HepG2 (cell line): ENCODE measurements around the gene EPC2. TPM values are rescaled to one million over a fixed set of nuclear protein-coding genes. Genes with fewer than 3 reads are reported as not detected.

Experiments
- EP300 ChIP-seq, 3 experiments: sonication (generic) in 1 of 3; formaldehyde crosslinking in 1 of 3; IDR thresholded peaks; 2 replicates each; pipeline versions ENCODE4 v1.5.1 to v1.6.1; 2011 to 2020; ENCODE audit warnings: low read depth in 2 of 3, low read length in 2 of 3, borderline replicate concordance in 1 of 3, improper control_type of control experiment in 1 of 3, mild to moderate bottlenecking in 1 of 3, missing genetic modification reagents in 1 of 3, moderate library complexity in 1 of 3
- MXI1 ChIP-seq: IDR thresholded peaks from 3 replicates; pipeline ENCODE4 v1.6.1; 2012; ENCODE audit warnings: low read depth, low read length, inconsistent platforms, borderline replicate concordance
- MYC ChIP-seq: sonication (generic); formaldehyde crosslinking; IDR thresholded peaks from 2 replicates; pipeline ENCODE4 v1.9.0; 2021; ENCODE audit warnings: missing genetic modification reagents, borderline replicate concordance
- SOX5 ChIP-seq: IDR thresholded peaks from 2 replicates; pipeline ENCODE4 v1.6.1; 2016; ENCODE audit warnings: borderline replicate concordance
- ZC3H4 ChIP-seq: sonication (generic); formaldehyde crosslinking; IDR thresholded peaks from 2 replicates; pipeline ENCODE4 v1.4.0; 2020; ENCODE audit warnings: missing genetic modification reagents, borderline replicate concordance
- ZNF17 ChIP-seq: sonication (generic); formaldehyde crosslinking; IDR thresholded peaks from 2 replicates; pipeline ENCODE4 v1.5.0; 2020; ENCODE audit warnings: mild to moderate bottlenecking, missing genetic modification reagents
- ZNF253 ChIP-seq: sonication (generic); formaldehyde crosslinking; IDR thresholded peaks from 2 replicates; pipeline ENCODE4 v1.8.0; 2022; ENCODE audit warnings: mild to moderate bottlenecking, missing genetic modification reagents, borderline replicate concordance
- ZNF317 ChIP-seq: sonication (generic); formaldehyde crosslinking; IDR thresholded peaks from 2 replicates; pipeline ENCODE4 v1.5.0; 2020; ENCODE audit warnings: mild to moderate bottlenecking, missing genetic modification reagents
- ZNF563 ChIP-seq: sonication (generic); formaldehyde crosslinking; IDR thresholded peaks from 2 replicates; pipeline ENCODE4 v1.8.0; 2022; ENCODE audit warnings: mild to moderate bottlenecking, moderate library complexity, missing genetic modification reagents
- polyA plus RNA-seq, 8 experiments: library from polyadenylated mRNA; depleted of rRNA in 3 of 8; stranded (reverse) in 7 of 8; unstranded in 1 of 8; fragments of >200 nt; fragmentation: Illumina TruSeq in 4 of 8; extraction: Trizol in 4 of 8; gene quantifications; 2 replicates each; pipeline versions ENCODE4 v1.2.1 to v1.2.3, GENCODE V29; 2011 to 2016; ENCODE audit warnings: low read depth in 4 of 8, missing spikeins in 1 of 8, mixed read lengths in 1 of 8; ENCODE audit not compliant: insufficient read depth in 1 of 8
- total RNA-seq, 5 experiments: library from RNA; depleted of rRNA; stranded (reverse); fragments of >200 nt; fragmentation: Illumina TruSeq; extraction: Trizol; gene quantifications; 2 replicates each; pipeline ENCODE4 v1.2.3, GENCODE V29; 2016; ENCODE audit warnings: low read depth in 1 of 5
- TF ChIP-seq, protein P1 (sequence below): sonication (generic); formaldehyde crosslinking; IDR thresholded peaks from 2 replicates; pipeline ENCODE4 v1.4.0; 2020; ENCODE audit warnings: mild to moderate bottlenecking, missing genetic modification reagents
- TF ChIP-seq, protein P2 (sequence below): IDR thresholded peaks from 2 replicates; pipeline ENCODE4 v1.6.1; 2016; ENCODE audit warnings: missing genetic modification reagents, missing compliant biosample characterization
- TF ChIP-seq, protein P3 (sequence below): IDR thresholded peaks from 2 replicates; pipeline ENCODE4 v1.4.0; 2020; ENCODE audit warnings: mild to moderate bottlenecking, missing genetic modification reagents
- TF ChIP-seq, protein P4 (sequence below): sonication (generic); formaldehyde crosslinking; conservative IDR thresholded peaks from 2 replicates; pipeline ENCODE4 v1.8.0; 2022; ENCODE audit warnings: mild to moderate bottlenecking, moderate library complexity, missing genetic modification reagents
- TF ChIP-seq, protein P5 (sequence below): sonication (generic); formaldehyde crosslinking; IDR thresholded peaks from 2 replicates; pipeline ENCODE4 v1.4.0; 2020; ENCODE audit warnings: low read depth, missing genetic modification reagents
- TF ChIP-seq, protein P6 (sequence below): sonication (generic); formaldehyde crosslinking; IDR thresholded peaks from 2 replicates; pipeline ENCODE4 v1.4.0; 2020; ENCODE audit warnings: missing genetic modification reagents

The EPC2 gene
- total and polyA plus RNA-seq, 2 of the 13 experiments (the other 11 are each of a cell fraction or from before 2014, with no cell fraction given), result 20.5 to 22.0 TPM

DNA sequence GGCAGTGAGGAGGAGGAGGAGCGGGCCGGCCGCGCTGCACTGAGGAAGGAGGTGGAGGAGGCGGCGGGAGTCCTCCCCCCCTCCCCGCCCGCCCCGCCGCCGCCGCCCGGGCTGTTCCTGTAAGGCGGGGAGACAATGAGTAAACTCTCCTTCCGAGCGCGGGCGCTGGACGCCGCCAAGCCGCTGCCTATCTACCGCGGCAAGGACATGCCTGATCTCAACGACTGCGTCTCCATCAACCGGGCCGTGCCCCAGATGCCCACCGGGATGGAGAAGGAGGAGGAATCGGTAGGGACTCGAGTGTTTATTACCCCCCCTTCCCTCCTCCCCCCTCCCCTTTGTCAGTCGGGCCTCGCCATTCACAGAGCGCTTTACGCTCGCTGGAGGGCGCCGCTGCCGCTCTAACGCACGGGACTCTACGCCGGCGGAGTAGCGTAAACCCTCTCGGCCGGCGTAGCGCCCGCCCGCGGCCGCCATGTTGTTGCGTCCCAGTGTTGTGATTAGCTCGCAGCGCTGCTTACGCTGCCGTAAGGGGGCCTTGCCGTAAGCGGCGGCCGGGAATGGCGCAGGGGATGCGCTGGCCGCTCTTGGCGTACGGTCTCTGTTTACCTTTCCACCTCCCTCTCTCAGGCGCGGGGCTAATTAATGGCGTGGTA lies 460 bp downstream of the EPC2 start (continued):
- TF ChIP-seq, protein P1, sequence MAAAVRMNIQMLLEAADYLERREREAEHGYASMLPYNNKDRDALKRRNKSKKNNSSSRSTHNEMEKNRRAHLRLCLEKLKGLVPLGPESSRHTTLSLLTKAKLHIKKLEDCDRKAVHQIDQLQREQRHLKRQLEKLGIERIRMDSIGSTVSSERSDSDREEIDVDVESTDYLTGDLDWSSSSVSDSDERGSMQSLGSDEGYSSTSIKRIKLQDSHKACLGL (CRISPR knock-in tag), result no peak; the same call in 1 of the 2 replicates
- no peak for TF ChIP-seq ZNF17 (CRISPR knock-in tag)
- TF ChIP-seq, protein P2, sequence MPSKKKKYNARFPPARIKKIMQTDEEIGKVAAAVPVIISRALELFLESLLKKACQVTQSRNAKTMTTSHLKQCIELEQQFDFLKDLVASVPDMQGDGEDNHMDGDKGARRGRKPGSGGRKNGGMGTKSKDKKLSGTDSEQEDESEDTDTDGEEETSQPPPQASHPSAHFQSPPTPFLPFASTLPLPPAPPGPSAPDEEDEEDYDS (CRISPR knock-in tag), result peak; percentile 34; the same call in 1 of the 2 replicates
- TF ChIP-seq, protein P3, sequence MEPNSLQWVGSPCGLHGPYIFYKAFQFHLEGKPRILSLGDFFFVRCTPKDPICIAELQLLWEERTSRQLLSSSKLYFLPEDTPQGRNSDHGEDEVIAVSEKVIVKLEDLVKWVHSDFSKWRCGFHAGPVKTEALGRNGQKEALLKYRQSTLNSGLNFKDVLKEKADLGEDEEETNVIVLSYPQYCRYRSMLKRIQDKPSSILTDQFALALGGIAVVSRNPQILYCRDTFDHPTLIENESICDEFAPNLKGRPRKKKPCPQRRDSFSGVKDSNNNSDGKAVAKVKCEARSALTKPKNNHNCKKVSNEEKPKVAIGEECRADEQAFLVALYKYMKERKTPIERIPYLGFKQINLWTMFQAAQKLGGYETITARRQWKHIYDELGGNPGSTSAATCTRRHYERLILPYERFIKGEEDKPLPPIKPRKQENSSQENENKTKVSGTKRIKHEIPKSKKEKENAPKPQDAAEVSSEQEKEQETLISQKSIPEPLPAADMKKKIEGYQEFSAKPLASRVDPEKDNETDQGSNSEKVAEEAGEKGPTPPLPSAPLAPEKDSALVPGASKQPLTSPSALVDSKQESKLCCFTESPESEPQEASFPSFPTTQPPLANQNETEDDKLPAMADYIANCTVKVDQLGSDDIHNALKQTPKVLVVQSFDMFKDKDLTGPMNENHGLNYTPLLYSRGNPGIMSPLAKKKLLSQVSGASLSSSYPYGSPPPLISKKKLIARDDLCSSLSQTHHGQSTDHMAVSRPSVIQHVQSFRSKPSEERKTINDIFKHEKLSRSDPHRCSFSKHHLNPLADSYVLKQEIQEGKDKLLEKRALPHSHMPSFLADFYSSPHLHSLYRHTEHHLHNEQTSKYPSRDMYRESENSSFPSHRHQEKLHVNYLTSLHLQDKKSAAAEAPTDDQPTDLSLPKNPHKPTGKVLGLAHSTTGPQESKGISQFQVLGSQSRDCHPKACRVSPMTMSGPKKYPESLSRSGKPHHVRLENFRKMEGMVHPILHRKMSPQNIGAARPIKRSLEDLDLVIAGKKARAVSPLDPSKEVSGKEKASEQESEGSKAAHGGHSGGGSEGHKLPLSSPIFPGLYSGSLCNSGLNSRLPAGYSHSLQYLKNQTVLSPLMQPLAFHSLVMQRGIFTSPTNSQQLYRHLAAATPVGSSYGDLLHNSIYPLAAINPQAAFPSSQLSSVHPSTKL (CRISPR knock-in tag), result no peak
- peak; percentile 73; the same call in 1 of the 2 replicates for TF ChIP-seq ZC3H4
- 0 out of 2 replicates have a peak, but pooled peaks have one; percentile 22 for TF ChIP-seq ZNF563 (CRISPR knock-in tag)
- no peak for TF ChIP-seq EP300 (IDR thresholded peaks at IDR 0.05; ENCODE audit: low read depth in 2 of 2, low read length in 2 of 2)
- no peak for TF ChIP-seq EP300 (CRISPR knock-in tag; IDR thresholded peaks at IDR 0.05; ENCODE audit: borderline replicate concordance)
- TF ChIP-seq, protein P4, sequence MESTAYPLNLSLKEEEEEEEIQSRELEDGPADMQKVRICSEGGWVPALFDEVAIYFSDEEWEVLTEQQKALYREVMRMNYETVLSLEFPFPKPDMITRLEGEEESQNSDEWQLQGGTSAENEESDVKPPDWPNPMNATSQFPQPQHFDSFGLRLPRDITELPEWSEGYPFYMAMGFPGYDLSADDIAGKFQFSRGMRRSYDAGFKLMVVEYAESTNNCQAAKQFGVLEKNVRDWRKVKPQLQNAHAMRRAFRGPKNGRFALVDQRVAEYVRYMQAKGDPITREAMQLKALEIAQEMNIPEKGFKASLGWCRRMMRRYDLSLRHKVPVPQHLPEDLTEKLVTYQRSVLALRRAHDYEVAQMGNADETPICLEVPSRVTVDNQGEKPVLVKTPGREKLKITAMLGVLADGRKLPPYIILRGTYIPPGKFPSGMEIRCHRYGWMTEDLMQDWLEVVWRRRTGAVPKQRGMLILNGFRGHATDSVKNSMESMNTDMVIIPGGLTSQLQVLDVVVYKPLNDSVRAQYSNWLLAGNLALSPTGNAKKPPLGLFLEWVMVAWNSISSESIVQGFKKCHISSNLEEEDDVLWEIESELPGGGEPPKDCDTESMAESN (CRISPR knock-in tag), result 0 out of 2 replicates have a peak, but pooled peaks have one; percentile 16
- TF ChIP-seq, protein P5, sequence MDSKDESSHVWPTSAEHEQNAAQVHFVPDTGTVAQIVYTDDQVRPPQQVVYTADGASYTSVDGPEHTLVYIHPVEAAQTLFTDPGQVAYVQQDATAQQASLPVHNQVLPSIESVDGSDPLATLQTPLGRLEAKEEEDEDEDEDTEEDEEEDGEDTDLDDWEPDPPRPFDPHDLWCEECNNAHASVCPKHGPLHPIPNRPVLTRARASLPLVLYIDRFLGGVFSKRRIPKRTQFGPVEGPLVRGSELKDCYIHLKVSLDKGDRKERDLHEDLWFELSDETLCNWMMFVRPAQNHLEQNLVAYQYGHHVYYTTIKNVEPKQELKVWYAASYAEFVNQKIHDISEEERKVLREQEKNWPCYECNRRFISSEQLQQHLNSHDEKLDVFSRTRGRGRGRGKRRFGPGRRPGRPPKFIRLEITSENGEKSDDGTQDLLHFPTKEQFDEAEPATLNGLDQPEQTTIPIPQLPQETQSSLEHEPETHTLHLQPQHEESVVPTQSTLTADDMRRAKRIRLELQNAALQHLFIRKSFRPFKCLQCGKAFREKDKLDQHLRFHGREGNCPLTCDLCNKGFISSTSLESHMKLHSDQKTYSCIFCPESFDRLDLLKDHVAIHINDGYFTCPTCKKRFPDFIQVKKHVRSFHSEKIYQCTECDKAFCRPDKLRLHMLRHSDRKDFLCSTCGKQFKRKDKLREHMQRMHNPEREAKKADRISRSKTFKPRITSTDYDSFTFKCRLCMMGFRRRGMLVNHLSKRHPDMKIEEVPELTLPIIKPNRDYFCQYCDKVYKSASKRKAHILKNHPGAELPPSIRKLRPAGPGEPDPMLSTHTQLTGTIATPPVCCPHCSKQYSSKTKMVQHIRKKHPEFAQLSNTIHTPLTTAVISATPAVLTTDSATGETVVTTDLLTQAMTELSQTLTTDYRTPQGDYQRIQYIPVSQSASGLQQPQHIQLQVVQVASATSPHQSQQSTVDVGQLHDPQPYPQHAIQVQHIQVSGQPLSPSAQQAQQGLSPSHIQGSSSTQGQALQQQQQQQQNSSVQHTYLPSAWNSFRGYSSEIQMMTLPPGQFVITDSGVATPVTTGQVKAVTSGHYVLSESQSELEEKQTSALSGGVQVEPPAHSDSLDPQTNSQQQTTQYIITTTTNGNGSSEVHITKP (CRISPR knock-in tag), result peak; percentile 51; the same call in 1 of the 2 replicates
- TF ChIP-seq MYC (CRISPR knock-in tag), result peak; percentile 31; the same call in 1 of the 2 replicates
- TF ChIP-seq ZNF317, result no peak; the same call in 1 of the 2 replicates
- TF ChIP-seq, protein P6, sequence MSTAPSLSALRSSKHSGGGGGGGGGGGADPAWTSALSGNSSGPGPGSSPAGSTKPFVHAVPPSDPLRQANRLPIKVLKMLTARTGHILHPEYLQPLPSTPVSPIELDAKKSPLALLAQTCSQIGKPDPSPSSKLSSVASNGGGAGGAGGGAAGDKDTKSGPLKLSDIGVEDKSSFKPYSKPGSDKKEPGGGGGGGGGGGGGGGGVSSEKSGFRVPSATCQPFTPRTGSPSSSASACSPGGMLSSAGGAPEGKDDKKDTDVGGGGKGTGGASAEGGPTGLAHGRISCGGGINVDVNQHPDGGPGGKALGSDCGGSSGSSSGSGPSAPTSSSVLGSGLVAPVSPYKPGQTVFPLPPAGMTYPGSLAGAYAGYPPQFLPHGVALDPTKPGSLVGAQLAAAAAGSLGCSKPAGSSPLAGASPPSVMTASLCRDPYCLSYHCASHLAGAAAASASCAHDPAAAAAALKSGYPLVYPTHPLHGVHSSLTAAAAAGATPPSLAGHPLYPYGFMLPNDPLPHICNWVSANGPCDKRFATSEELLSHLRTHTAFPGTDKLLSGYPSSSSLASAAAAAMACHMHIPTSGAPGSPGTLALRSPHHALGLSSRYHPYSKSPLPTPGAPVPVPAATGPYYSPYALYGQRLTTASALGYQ (CRISPR knock-in tag), result no peak
- no peak for TF ChIP-seq ZNF253
- TF ChIP-seq MXI1, result peak; percentile 61; the same call in 1 of the 3 replicates
- peak; percentile 32; the same call in 1 of the 2 replicates for TF ChIP-seq SOX5 (CRISPR knock-in tag)
